ENCODE data around the gene RPL37A. TPM values are rescaled to one million over a fixed set of nuclear protein-coding genes. Genes with fewer than 3 reads are reported as not detected.

RPL37A gene
- total RNA-seq, 2 experiments from 2014 or later = 2,088 to 2,348 TPM

GRCh38 chr2:216533609-216534008 is 35.0 kb downstream of the RPL37A start:
- CTCF ChIA-PET = no interaction called here

GRCh38 chr2:216534809-216535208 is 36.2 kb downstream of the RPL37A start:
- Mint-ChIP-seq H3K27me3 (no peaks in the 10 kb centered on the region), H3K9me3 (no peaks in the 10 kb centered on the region), H3K4me3 (no peak overlapping the region), H3K36me3 (ENCODE audit: low read depth) (no peaks in the 10 kb centered on the region), H3K27ac (no peak overlapping the region), H3K4me1 (peaks cover 9% of the 10 kb centered on the region)
- POLR2A ChIA-PET = no interaction called here
- DNase-seq = no peak
- CTCF ChIA-PET = no interaction called here

More at GRCh38 chr2:216533609-216534008, 35.0 kb downstream of the RPL37A start:
- POLR2A ChIA-PET = no interaction called here
- no peaks in the 10 kb centered on the region for H3K36me3 Mint-ChIP-seq (ENCODE audit: low read depth)
- DNase-seq = no peak
- H3K4me1 Mint-ChIP-seq = peaks cover 9% of the 10 kb centered on the region
- H3K4me3 Mint-ChIP-seq = no peak overlapping the region
- H3K9me3 Mint-ChIP-seq = no peaks in the 10 kb centered on the region
- H3K27ac Mint-ChIP-seq = no peak overlapping the region
- no peaks in the 10 kb centered on the region for H3K27me3 Mint-ChIP-seq

GRCh38 chr2:216535454-216535995 is 36.9 kb downstream of the RPL37A start:
- H3K27ac Mint-ChIP-seq = no peak overlapping the region
- no peaks in the 10 kb centered on the region for H3K36me3 Mint-ChIP-seq (ENCODE audit: low read depth)
- no peak overlapping the region for H3K4me3 Mint-ChIP-seq
- no peaks in the 10 kb centered on the region for H3K9me3 Mint-ChIP-seq
- no peak for DNase-seq
- ChIA-PET POLR2A (no interaction called here), CTCF (no interaction called here)
- no peaks in the 10 kb centered on the region for H3K27me3 Mint-ChIP-seq
- peaks cover 9% of the 10 kb centered on the region for H3K4me1 Mint-ChIP-seq

GRCh38 chr2:216536734-216537210 is 38.1 kb downstream of the RPL37A start:
- Mint-ChIP-seq H3K4me1 (peaks cover 9% of the 10 kb centered on the region), H3K4me3 (no peak overlapping the region), H3K36me3 (ENCODE audit: low read depth) (no peaks in the 10 kb centered on the region), H3K9me3 (no peaks in the 10 kb centered on the region), H3K27ac (no peak overlapping the region), H3K27me3 (no peaks in the 10 kb centered on the region)
- ChIA-PET POLR2A (no interaction called here), CTCF (no interaction called here)
- DNase-seq = no peak

- ChIA-PET CTCF (interaction anchor here (0.6 kb wide), 2 partner anchors 33 to 251 kb away, joined by 3 to 4 read pairs; no protein-coding TSS in a partner anchor), POLR2A (no interaction called here)
- no peak overlapping the region for H3K4me3 Mint-ChIP-seq
- H3K9me3 Mint-ChIP-seq = no peaks in the 10 kb centered on the region
- no peaks in the 10 kb centered on the region for H3K36me3 Mint-ChIP-seq (ENCODE audit: low read depth)
- H3K27me3 Mint-ChIP-seq = no peaks in the 10 kb centered on the region
- DNase-seq = no peak
- H3K27ac Mint-ChIP-seq = no peak overlapping the region
- peaks cover 9% of the 10 kb centered on the region for H3K4me1 Mint-ChIP-seq
Observed at GRCh38 chr2:216537366-216537765, 38.7 kb downstream of the RPL37A start.

- POLR2A ChIA-PET = no interaction called here
- H3K27ac Mint-ChIP-seq = no peak overlapping the region
- H3K36me3 Mint-ChIP-seq (ENCODE audit: low read depth) = no peaks in the 10 kb centered on the region
- H3K4me1 Mint-ChIP-seq = peaks cover 9% of the 10 kb centered on the region
- CTCF ChIA-PET = no interaction called here
- no peak overlapping the region for H3K4me3 Mint-ChIP-seq
- no peaks in the 10 kb centered on the region for H3K9me3 Mint-ChIP-seq
- DNase-seq = no peak
- H3K27me3 Mint-ChIP-seq = no peaks in the 10 kb centered on the region
Observed at GRCh38 chr2:216538538-216538937, 39.9 kb downstream of the RPL37A start.

- Mint-ChIP-seq H3K4me1 (peaks cover 9% of the 10 kb centered on the region), H3K4me3 (no peak overlapping the region)
- CTCF ChIA-PET = no interaction called here
Observed at GRCh38 chr2:216539120-216539519, 40.5 kb downstream of the RPL37A start.

GRCh38 chr2:216539791-216540241 is 41.2 kb downstream of the RPL37A start:
- H3K4me1 Mint-ChIP-seq = peaks cover 9% of the 10 kb centered on the region
- H3K9me3 Mint-ChIP-seq = no peaks in the 10 kb centered on the region
- CTCF ChIA-PET = no interaction called here
- peaks cover 3% of the 10 kb centered on the region for H3K27me3 Mint-ChIP-seq
- POLR2A ChIA-PET = no interaction called here
- no peak overlapping the region for H3K4me3 Mint-ChIP-seq
- H3K27ac Mint-ChIP-seq = no peak overlapping the region
- DNase-seq = no peak
- H3K36me3 Mint-ChIP-seq (ENCODE audit: low read depth) = no peaks in the 10 kb centered on the region

More at GRCh38 chr2:216539120-216539519, 40.5 kb downstream of the RPL37A start:
- H3K27ac Mint-ChIP-seq = no peak overlapping the region
- no peaks in the 10 kb centered on the region for H3K9me3 Mint-ChIP-seq
- no peak for DNase-seq
- H3K36me3 Mint-ChIP-seq (ENCODE audit: low read depth) = no peaks in the 10 kb centered on the region
- POLR2A ChIA-PET = no interaction called here
- no peaks in the 10 kb centered on the region for H3K27me3 Mint-ChIP-seq

GRCh38 chr2:216540920-216541319 is 42.3 kb downstream of the RPL37A start:
- Mint-ChIP-seq H3K27me3 (peaks cover 12% of the 10 kb centered on the region), H3K9me3 (no peaks in the 10 kb centered on the region), H3K4me3 (no peak overlapping the region), H3K4me1 (no peaks in the 10 kb centered on the region), H3K27ac (no peak overlapping the region), H3K36me3 (ENCODE audit: low read depth) (no peaks in the 10 kb centered on the region)
- POLR2A ChIA-PET = interaction anchor here (0.6 kb wide), 1 partner anchor 372 kb away, joined by 3 read pairs; no protein-coding TSS in a partner anchor
- DNase-seq = no peak
- CTCF ChIA-PET = no interaction called here

GRCh38 chr2:216541505-216541904 is 42.9 kb downstream of the RPL37A start:
- Mint-ChIP-seq H3K27me3 (peaks cover 12% of the 10 kb centered on the region), H3K27ac (no peak overlapping the region), H3K36me3 (ENCODE audit: low read depth) (no peaks in the 10 kb centered on the region), H3K4me3 (no peak overlapping the region), H3K9me3 (no peaks in the 10 kb centered on the region), H3K4me1 (no peaks in the 10 kb centered on the region)
- CTCF ChIA-PET = no interaction called here
- POLR2A ChIA-PET = interaction anchor here (0.6 kb wide), 1 partner anchor 371 kb away, joined by 3 read pairs; no protein-coding TSS in a partner anchor
- DNase-seq = no peak

GRCh38 chr2:216545359-216545758 is 46.7 kb downstream of the RPL37A start:
- Mint-ChIP-seq H3K9me3 (no peaks in the 10 kb centered on the region), H3K4me1 (no peaks in the 10 kb centered on the region), H3K4me3 (no peak overlapping the region), H3K27me3 (peaks cover 12% of the 10 kb centered on the region), H3K36me3 (ENCODE audit: low read depth) (no peaks in the 10 kb centered on the region), H3K27ac (no peak overlapping the region)
- ChIA-PET POLR2A (no interaction called here), CTCF (no interaction called here)
- DNase-seq = no peak

- H3K36me3 Mint-ChIP-seq (ENCODE audit: low read depth) = no peaks in the 10 kb centered on the region
- peaks cover 12% of the 10 kb centered on the region for H3K27me3 Mint-ChIP-seq
- no peak overlapping the region for H3K4me3 Mint-ChIP-seq
- H3K27ac Mint-ChIP-seq = no peak overlapping the region
- CTCF ChIA-PET = no interaction called here
- H3K4me1 Mint-ChIP-seq = no peaks in the 10 kb centered on the region
- POLR2A ChIA-PET = no interaction called here
- no peak for DNase-seq
- H3K9me3 Mint-ChIP-seq = no peaks in the 10 kb centered on the region
Observed at GRCh38 chr2:216546241-216546640, 47.6 kb downstream of the RPL37A start.

GRCh38 chr2:216546641-216547403 is 48.2 kb downstream of the RPL37A start:
- no peaks in the 10 kb centered on the region for H3K36me3 Mint-ChIP-seq (ENCODE audit: low read depth)
- no peaks in the 10 kb centered on the region for H3K4me1 Mint-ChIP-seq
- ChIA-PET POLR2A (interaction anchor here (0.5 kb wide), 1 partner anchor 1562 kb away, joined by 3 read pairs; no protein-coding TSS in a partner anchor), CTCF (interaction anchor here (0.6 kb wide), 1 partner anchor 1553 kb away, joined by 3 read pairs; no protein-coding TSS in a partner anchor)
- no peak for DNase-seq
- H3K27ac Mint-ChIP-seq = no peak overlapping the region
- peaks cover 12% of the 10 kb centered on the region for H3K27me3 Mint-ChIP-seq
- no peaks in the 10 kb centered on the region for H3K9me3 Mint-ChIP-seq
- H3K4me3 Mint-ChIP-seq = no peak overlapping the region
